Activated naive CD8-positive, alpha-beta T cell (primary cell): Measurements from ENCODE around the gene USP24.
"Not testable (repeated sequence)": the region's sequence is repeated elsewhere in the genome, so short reads cannot be mapped to it uniquely, and the experiment has no call there.

ENCODE experiments used
- H3K27ac Mint-ChIP-seq: one replicate; pipeline ENCODE4 v1.8.0; 2021; ENCODE audit warnings: mixed read lengths
- H3K27me3 Mint-ChIP-seq: one replicate; pipeline ENCODE4 v1.8.0; 2021; ENCODE audit warnings: mixed read lengths
- H3K36me3 Mint-ChIP-seq: one replicate; pipeline ENCODE4 v1.8.0; 2021; ENCODE audit warnings: mixed read lengths
- H3K4me1 Mint-ChIP-seq: one replicate; pipeline ENCODE4 v1.8.0; 2021; ENCODE audit warnings: low read depth, mixed read lengths
- H3K4me3 Mint-ChIP-seq: one replicate; pipeline ENCODE4 v1.8.0; 2021; ENCODE audit warnings: mild to moderate bottlenecking, mixed read lengths
- H3K9me3 Mint-ChIP-seq: one replicate; pipeline ENCODE4 v1.8.0; 2021; ENCODE audit warnings: low read depth, mixed read lengths

USP24 gene

DNA sequence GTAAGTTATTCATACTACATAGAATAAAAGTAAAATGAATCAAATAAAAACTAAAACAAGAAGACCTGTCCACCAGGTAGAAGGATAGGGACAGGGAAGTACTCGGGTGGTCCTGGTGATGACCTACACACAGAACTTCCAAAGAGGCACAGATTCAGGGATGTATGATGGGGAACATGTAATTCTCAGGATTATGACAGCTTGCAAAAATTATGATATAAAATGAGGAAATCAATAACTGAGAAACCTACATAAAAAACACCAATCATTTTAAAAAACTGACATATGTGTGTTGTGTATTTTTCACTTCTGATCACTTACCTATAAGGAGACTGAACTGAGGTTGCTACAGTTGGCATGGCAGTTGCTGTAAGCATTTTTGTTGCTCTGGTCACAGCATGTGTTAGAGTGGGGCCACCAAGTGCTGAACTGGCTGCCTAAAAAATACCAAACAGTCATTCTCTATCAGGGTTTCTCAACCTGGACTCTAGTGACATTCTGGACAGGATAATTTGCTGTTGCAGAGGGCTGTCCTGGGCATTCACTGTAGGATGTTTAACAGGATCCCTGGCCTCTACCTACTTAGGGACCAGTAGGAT lies 73.8 kb downstream of the USP24 start:
- Mint-ChIP-seq H3K9me3 (no peaks in the 10 kb centered on the region), H3K4me3 (no peak overlapping the region), H3K36me3 (peaks cover 14% of the 10 kb centered on the region), H3K27ac (peak overlapping the region; percentile 88), H3K27me3 (no peaks in the 10 kb centered on the region), H3K4me1 (peaks cover 8% of the 10 kb centered on the region)

DNA sequence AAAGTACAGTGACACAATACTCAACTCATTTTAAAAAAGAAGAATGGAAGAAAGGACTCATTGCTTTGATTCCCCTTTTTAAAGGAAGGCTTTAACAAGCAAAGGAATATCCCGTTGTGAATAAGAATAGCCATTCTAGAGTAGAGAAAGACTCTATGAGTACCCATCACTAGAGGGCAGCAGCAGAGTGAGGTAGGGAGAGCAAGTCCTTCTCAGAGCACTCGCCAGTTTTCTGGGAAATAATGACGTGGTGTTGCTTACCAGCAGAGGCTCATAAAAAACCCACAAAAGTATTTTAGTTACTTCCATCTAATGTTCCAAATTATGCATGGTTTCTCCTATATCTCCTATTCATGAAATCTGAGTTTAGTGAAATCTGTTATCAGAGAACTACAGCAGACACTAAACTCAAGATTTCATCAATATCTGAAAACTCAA lies 74.6 kb downstream of the USP24 start:
- Mint-ChIP-seq H3K36me3 (peaks cover 14% of the 10 kb centered on the region), H3K4me1 (peaks cover 8% of the 10 kb centered on the region), H3K27me3 (no peaks in the 10 kb centered on the region), H3K4me3 (no peak overlapping the region), H3K9me3 (no peaks in the 10 kb centered on the region), H3K27ac (peak overlapping the region; percentile 82)

DNA sequence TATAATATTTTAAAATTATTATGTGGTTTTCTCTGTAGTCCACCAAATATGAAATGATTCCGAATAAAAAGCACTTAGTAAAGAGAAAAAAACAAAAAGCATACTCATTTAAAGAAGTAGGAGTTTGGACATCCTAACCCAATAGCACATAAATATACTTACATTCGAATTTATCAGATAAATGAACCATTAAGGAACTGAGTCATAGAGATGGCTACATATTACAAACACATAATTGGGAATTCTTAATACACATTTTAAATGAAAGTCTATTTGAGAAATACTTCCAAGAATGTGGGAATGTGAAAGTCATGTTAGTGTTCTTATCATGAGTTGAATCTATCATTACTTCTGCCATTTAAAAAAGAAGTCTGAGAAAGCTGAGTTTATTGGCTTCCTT lies 75.0 kb downstream of the USP24 start:
- Mint-ChIP-seq H3K36me3 (peaks cover 13% of the 10 kb centered on the region), H3K4me1 (peaks cover 8% of the 10 kb centered on the region), H3K27ac (peak overlapping the region; percentile 82), H3K27me3 (no peaks in the 10 kb centered on the region), H3K9me3 (no peaks in the 10 kb centered on the region), H3K4me3 (no peak overlapping the region)

DNA sequence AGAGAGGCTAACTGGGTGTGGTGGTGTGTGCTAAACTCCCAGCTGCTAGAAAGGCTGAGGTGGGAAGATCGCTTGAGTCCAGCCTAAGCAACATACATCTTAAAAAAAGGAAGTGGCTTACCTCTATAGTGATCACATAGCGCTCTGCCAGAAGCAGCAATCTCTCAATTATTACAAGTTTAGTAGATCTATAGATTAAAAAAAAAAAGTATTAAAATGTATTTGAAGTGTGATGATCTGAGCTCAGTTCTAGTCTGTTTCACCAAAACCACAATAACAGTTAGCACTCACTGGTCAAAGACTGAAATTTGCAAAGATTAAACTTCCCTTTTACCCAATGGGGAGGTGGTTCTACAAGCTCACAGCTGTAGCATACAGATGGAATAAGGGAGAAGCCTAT lies 76.3 kb downstream of the USP24 start:
- peak overlapping the region; percentile 34 for H3K27ac Mint-ChIP-seq
- no peaks in the 10 kb centered on the region for H3K9me3 Mint-ChIP-seq
- H3K4me1 Mint-ChIP-seq: peaks cover 8% of the 10 kb centered on the region
- no peak overlapping the region for H3K4me3 Mint-ChIP-seq
- H3K36me3 Mint-ChIP-seq: peaks cover 12% of the 10 kb centered on the region
- H3K27me3 Mint-ChIP-seq: no peaks in the 10 kb centered on the region

DNA sequence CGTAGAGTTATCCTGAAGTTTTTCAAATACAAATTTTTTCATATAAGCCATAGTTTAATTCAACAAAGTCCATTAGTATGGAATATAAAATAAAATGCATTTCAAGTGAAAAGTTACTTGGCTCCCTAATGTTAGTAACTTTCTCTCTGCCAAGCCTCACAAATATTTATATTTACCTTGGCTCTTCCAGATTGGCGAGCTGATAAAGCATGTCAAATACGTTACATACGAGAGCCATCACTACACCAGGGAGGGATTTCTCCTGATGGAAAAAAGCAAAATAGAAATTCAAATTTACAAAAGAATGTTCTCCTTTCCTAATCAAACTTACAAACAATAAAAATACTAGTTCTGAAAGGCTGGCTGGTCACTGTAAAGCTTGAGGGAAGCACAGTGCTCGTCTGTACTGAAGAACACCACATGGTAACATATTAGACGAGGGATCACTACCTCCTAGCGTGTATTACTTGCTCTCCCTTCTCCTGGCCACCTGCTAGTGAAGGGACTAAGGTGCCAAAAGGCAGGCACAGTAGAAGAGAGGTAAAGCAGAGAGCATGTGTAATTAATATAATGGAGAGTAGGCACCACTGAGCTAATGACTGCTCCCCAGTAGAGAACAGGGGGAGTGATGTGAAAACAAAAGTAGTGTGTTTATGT lies 80.9 kb downstream of the USP24 start:
- Mint-ChIP-seq H3K9me3 (no peaks in the 10 kb centered on the region), H3K36me3 (peaks cover 12% of the 10 kb centered on the region)

DNA sequence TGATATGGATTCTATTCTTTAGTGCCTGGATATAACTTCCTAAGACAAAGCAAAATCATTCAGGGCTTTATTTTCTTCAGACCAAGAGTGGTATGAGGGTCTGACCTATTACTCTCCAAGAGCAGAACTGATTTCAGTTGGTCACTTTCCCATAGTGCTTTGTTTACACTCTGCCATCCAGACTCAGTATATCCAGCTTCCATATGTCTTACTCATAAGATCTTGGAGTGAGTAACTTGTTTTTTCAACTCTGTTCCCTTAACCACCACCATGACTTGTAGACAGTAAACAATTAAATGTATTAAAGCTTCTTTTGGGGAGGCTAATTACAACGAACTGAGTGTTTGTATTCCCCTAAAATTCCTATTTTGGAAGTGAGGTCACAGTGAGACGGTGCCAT lies 83.4 kb downstream of the USP24 start:
- Mint-ChIP-seq H3K4me1 (peaks cover 19% of the 10 kb centered on the region), H3K27me3 (no peaks in the 10 kb centered on the region), H3K27ac (no peak overlapping the region), H3K4me3 (no peak overlapping the region), H3K9me3 (no peaks in the 10 kb centered on the region), H3K36me3 (peaks cover 18% of the 10 kb centered on the region)

More for the DNA sequence above, 80.9 kb downstream of the USP24 start:
- Mint-ChIP-seq H3K27ac (no peak overlapping the region), H3K4me1 (peaks cover 3% of the 10 kb centered on the region), H3K27me3 (no peaks in the 10 kb centered on the region), H3K4me3 (no peak overlapping the region)

DNA sequence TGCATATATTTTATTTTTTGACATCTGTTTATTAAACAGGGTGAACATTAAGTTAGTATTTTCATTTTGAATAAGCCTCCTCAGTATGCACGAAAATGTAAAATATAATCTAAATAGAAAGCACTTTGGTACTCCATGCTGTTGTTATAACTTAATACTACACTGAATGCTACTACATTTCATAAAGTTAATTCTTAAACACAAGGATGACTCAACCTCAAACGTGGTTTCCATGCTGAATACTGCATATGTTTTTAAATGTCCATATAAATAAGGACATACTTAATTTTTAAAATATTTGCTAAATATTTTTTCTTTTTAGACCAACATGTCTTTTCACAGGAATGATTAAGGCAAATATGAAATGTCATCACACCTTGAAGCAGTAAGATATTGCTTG lies 83.9 kb downstream of the USP24 start:
- H3K27me3 Mint-ChIP-seq: no peaks in the 10 kb centered on the region
- peaks cover 19% of the 10 kb centered on the region for H3K4me1 Mint-ChIP-seq
- no peaks in the 10 kb centered on the region for H3K9me3 Mint-ChIP-seq
- H3K4me3 Mint-ChIP-seq: no peak overlapping the region
- no peak overlapping the region for H3K27ac Mint-ChIP-seq
- H3K36me3 Mint-ChIP-seq: peaks cover 21% of the 10 kb centered on the region

DNA sequence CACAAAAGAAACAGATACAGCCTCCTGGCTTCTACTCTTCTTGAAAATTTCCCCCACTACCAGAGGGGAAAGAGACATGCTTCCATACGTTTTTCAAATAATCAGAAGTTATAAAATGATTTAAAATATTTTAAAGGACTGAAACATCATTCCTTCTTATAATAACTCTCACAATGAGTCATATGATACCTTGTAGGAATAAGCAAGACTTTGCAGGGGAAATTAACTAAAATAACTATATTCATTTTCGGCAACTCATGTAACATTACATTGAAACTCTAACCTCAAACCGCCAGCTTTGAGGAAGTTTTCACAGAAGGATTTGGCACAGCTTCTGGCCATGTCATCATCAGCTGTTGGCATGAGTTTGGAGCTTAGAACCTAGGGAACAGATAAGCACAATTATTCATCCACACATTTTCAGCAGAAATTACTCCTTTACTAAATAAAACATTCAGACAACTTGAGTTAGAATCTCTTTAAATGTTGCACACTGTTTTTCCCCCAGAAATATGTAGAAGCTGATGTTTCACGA lies 85.9 kb downstream of the USP24 start:
- Mint-ChIP-seq H3K4me1 (peaks cover 19% of the 10 kb centered on the region), H3K4me3 (no peak overlapping the region), H3K27ac (peak overlapping the region; percentile 13), H3K36me3 (peaks cover 20% of the 10 kb centered on the region), H3K27me3 (no peaks in the 10 kb centered on the region), H3K9me3 (no peaks in the 10 kb centered on the region)

DNA sequence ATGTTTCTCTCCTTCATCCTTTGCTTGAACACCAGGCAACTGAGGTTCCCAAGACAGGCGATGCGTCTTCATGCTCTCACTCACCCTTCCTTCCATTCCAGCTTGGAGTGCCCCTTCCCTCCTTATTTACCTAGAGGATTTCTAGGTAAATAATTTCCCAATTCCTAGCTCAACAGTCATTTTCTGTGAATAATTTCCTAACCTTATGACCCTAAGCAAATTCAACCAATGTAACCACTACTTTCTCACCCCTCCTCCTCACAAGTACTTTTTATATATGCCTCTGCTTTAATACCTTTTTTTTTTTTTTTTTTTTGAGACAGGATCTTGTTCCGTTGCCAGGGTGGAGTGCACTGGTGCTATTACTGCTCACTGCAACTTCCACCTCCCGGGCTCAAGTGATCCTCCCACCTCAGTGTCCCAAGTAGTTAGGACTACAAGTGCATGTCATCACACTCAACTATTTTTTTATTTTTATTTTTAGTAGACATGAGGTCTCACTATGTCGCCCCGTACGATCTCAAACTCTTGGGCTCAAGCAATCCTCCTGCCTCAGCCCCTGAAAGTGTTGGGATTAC lies 86.7 kb downstream of the USP24 start:
- Mint-ChIP-seq H3K4me3 (peak overlapping the region; percentile 11), H3K27ac (peak overlapping the region; percentile 80), H3K36me3 (peaks cover 20% of the 10 kb centered on the region), H3K9me3 (no peaks in the 10 kb centered on the region), H3K27me3 (no peaks in the 10 kb centered on the region), H3K4me1 (peaks cover 19% of the 10 kb centered on the region)

DNA sequence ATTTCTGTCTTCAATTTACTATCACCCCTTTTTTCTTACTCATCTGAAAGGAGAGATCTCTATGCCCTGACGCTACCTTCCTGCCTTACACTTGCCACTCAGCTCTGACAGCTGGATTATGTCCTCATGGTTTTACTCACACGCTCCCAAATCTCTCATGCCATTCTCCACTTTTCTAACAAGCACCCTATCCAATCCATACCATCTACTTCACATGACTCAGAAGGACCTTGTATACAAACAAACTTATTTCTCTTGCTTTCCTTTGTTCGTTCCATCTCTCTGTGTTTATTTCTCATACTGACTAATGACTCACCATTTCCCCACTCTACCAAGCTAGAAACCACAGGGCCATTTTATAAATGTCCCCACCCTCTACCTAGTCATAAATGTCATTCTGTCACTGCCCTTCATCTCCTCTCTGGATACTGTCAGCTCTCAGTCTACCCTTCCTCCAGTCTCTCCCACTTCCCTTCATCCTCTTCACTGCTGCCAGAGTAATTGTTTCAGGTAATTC lies 87.3 kb downstream of the USP24 start:
- H3K4me1 Mint-ChIP-seq: peaks cover 19% of the 10 kb centered on the region
- peak overlapping the region; percentile 80 for H3K27ac Mint-ChIP-seq
- no peaks in the 10 kb centered on the region for H3K27me3 Mint-ChIP-seq
- peak overlapping the region; percentile 11 for H3K4me3 Mint-ChIP-seq
- H3K9me3 Mint-ChIP-seq: no peaks in the 10 kb centered on the region
- peaks cover 21% of the 10 kb centered on the region for H3K36me3 Mint-ChIP-seq

DNA sequence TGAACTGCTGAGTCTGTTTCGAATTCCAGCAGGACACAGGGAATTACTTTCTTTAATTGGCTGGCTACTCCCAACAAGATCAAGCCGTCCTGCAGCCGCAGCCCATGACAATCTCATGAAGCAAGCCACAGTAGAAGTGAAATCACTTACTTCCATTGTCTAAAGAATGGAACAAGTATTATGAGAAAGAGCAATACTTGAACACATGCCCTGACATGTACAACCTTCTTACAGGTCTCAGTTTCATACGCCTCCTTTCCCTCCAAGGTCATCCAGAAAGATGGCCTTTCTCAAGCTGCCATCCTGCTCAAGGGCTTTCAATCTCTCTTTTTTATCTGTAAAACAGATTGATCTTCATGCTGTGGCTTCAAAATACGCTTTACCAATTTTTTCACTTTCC lies 90.7 kb downstream of the USP24 start:
- Mint-ChIP-seq H3K27me3 (no peaks in the 10 kb centered on the region), H3K4me3 (no peak overlapping the region), H3K9me3 (no peaks in the 10 kb centered on the region), H3K27ac (peak overlapping the region; percentile 41), H3K4me1 (peaks cover 17% of the 10 kb centered on the region), H3K36me3 (peaks cover 30% of the 10 kb centered on the region)

DNA sequence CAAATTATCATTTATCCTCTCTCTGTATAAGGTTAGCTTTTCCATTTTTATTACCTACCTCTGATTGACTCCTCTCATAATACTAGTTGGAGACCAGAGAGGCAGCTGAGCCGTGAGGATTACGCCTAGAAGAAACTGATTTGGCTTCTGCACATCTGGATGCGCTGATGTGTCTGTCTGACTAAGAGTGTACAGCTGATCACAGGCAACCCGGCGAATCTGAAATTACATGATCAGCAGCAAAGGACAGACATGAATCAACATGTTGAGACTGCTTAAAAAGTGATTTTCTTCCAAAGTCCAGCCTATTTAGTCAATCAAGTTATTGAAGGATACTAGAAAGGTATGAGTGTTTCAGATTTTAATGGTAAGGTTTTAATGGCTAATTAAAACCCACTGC lies 94.6 kb downstream of the USP24 start:
- H3K4me1 Mint-ChIP-seq: no peaks in the 10 kb centered on the region

DNA sequence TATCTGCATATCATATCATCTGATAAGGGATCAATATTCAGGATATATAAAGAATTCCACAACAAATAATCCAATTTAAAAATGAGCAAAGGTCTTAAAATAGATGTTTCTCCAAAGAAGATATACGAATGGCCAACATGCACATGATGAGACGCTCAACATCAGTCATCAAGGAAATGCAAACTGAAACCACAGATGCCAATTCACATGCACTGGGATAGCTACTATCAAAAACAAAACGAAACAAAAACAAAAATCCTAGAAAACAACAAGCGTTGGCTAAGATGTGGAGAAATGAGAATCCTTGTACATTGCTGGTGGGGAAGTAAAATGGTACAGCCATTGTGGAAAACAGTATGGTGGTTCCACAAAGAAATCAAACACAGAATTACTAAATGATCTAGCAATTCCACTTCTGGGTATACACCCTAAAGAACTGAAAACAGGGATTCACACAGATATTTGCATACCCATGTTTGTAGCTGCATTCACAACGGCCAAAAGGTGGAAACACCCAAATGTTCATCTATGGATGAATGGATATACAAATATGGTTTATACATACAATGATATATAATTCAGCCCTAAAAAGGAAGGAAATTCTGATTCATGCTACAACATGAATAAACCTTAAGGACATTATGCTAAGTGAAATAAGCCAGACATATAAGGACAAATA lies 96.4 kb downstream of the USP24 start:
- H3K27me3 Mint-ChIP-seq: no peaks in the 10 kb centered on the region
- H3K9me3 Mint-ChIP-seq: no peaks in the 10 kb centered on the region
- no peaks in the 10 kb centered on the region for H3K4me1 Mint-ChIP-seq
- H3K36me3 Mint-ChIP-seq: peaks cover 40% of the 10 kb centered on the region
- H3K4me3 Mint-ChIP-seq: no peak overlapping the region
- no peak overlapping the region for H3K27ac Mint-ChIP-seq

More for the DNA sequence above, 94.6 kb downstream of the USP24 start:
- Mint-ChIP-seq H3K27me3 (no peaks in the 10 kb centered on the region), H3K27ac (no peak overlapping the region), H3K4me3 (no peak overlapping the region), H3K9me3 (no peaks in the 10 kb centered on the region), H3K36me3 (peaks cover 31% of the 10 kb centered on the region)

DNA sequence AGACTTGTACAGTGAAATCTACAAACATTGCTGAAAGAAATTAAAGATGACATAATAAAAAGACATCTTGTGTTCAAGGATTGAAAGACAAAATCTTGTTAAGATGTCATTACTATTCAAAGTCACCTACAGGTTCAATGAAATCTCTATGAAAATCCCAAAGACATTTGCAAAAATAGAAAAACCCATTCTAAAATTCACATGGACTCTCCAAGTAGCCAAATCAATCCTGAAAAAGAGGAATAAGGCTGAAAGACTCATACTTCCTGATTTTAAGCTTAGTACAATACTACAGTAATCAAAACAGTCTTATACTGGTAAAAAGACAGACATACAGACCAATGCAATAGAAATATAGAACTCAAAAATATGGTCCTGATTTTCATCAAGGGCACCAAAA lies 97.2 kb downstream of the USP24 start:
- Mint-ChIP-seq H3K4me3 (no peak overlapping the region), H3K36me3 (peaks cover 46% of the 10 kb centered on the region), H3K27ac (peak overlapping the region; percentile 7), H3K4me1 (no peaks in the 10 kb centered on the region), H3K9me3 (no peaks in the 10 kb centered on the region), H3K27me3 (no peaks in the 10 kb centered on the region)

DNA sequence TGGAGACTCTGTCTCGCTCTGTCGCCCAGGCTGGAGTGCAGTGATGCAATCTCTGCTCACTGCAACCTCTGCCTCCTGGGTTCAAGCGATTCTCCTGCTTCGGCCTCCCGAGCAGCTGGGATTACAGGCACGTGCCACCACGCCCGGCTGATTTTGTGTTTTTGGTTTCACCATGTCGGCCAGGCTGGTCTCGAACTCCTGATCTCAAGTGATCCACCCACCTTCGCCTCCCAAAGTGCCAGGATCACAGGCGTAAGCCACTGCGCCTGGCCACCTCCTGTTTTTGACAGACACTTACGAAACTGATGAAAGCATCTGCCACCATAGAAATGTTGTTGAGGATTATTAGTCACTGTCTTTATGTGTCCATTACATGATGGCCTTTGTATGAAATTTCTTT lies 106.2 kb downstream of the USP24 start:
- H3K27ac Mint-ChIP-seq, H3K9me3 Mint-ChIP-seq, H3K4me3 Mint-ChIP-seq, H3K27me3 Mint-ChIP-seq, H3K4me1 Mint-ChIP-seq: not testable (repeated sequence)
- peaks cover 24% of the 10 kb centered on the region for H3K36me3 Mint-ChIP-seq
